Fibroblast of the conjunctiva (primary cell): ENCODE measurements around the gene ARHGEF11.
"Not testable (repeated sequence)": the region's sequence is repeated elsewhere in the genome, so short reads cannot be mapped to it uniquely, and the experiment has no call there.

ENCODE experiments used
- DNase-seq: peaks from one replicate; pipeline ENCODE4 v3.0.0-alpha.2; 2010; ENCODE audit warnings: low read depth

Gene ARHGEF11

GRCh38 chr1:156928043-156928602 is 117.4 kb downstream of the ARHGEF11 start:
- no peak for DNase-seq

- DNase-seq = peak; percentile 36
These were observed 118.1 kb downstream of the ARHGEF11 start for GRCh38 chr1:156927215-156928042.

GRCh38 chr1:156926695-156927094 is 118.8 kb downstream of the ARHGEF11 start:
- not testable (repeated sequence) for DNase-seq

- DNase-seq = no peak
These were observed 119.4 kb downstream of the ARHGEF11 start for GRCh38 chr1:156926175-156926574.

- no peak for DNase-seq
These were observed 120.2 kb downstream of the ARHGEF11 start for GRCh38 chr1:156925154-156926010.

GRCh38 chr1:156924478-156925153 is 120.9 kb downstream of the ARHGEF11 start:
- no peak for DNase-seq

GRCh38 chr1:156923670-156924477 is 121.7 kb downstream of the ARHGEF11 start:
- no peak for DNase-seq

GRCh38 chr1:156922986-156923669 is 122.4 kb downstream of the ARHGEF11 start:
- no peak for DNase-seq

GRCh38 chr1:156921053-156921529 is 124.5 kb downstream of the ARHGEF11 start:
- no peak for DNase-seq

GRCh38 chr1:156920233-156921052 is 125.1 kb downstream of the ARHGEF11 start, which contains the start of gene LRRC71:
TSS of gene LRRC71 (plus strand) at chr1:156920632. CDS start at chr1:156920804, 172 bp downstream.
- peak; percentile 57 for DNase-seq

GRCh38 chr1:156914440-156914856 is 131.1 kb downstream of the ARHGEF11 start:
- no peak for DNase-seq

GRCh38 chr1:156913809-156914387 is 131.6 kb downstream of the ARHGEF11 start:
- DNase-seq = no peak

- DNase-seq = no peak
These were observed 132.4 kb downstream of the ARHGEF11 start for GRCh38 chr1:156912861-156913808.

- no peak for DNase-seq
These were observed 133.2 kb downstream of the ARHGEF11 start for GRCh38 chr1:156912310-156912709.

- no peak for DNase-seq
These were observed 133.8 kb downstream of the ARHGEF11 start for GRCh38 chr1:156911577-156912298.

GRCh38 chr1:156910309-156910782 is 135.2 kb downstream of the ARHGEF11 start:
- DNase-seq = no peak

- no peak for DNase-seq
These were observed 135.9 kb downstream of the ARHGEF11 start for GRCh38 chr1:156909671-156910070.
